NB4 (cell line): Measurements from ENCODE around the gene SENP2.

Experiments used
- DNase-seq: peaks from one replicate; pipeline ENCODE4 v3.0.0; 2010; ENCODE audit warnings: low read depth
- H3K4me3 ChIP-seq: one replicate; pipeline ENCODE4 v1.5.1; 2011; ENCODE audit warnings: mild to moderate bottlenecking, low read depth, low read length, moderate library complexity
- CTCF ChIP-seq: IDR thresholded peaks from one replicate; pipeline ENCODE4 v1.5.1; 2012; ENCODE audit warnings: low read depth, low read length
- MAX ChIP-seq: IDR thresholded peaks from 2 replicates; pipeline ENCODE4 v1.6.1; 2011; ENCODE audit warnings: low read depth, low read length
- MYC ChIP-seq: IDR thresholded peaks from 2 replicates; pipeline ENCODE4 v1.6.1; 2011; ENCODE audit warnings: low read depth, low read length
- POLR2A ChIP-seq: IDR thresholded peaks from 2 replicates; pipeline ENCODE4 v1.6.1; 2011; ENCODE audit warnings: mild to moderate bottlenecking; ENCODE audit not compliant: insufficient read length; ENCODE audit errors: extremely low read depth

Gene SENP2

GRCh38 chr3:185623939-185624665 lies 38.0 kb downstream of the SENP2 start:
- TF ChIP-seq POLR2A (no peak), MAX (no peak), CTCF (no peak), MYC (no peak)
- no peak overlapping the region for H3K4me3 ChIP-seq
- no peak for DNase-seq

GRCh38 chr3:185625784-185626183 lies 39.7 kb downstream of the SENP2 start:
- no peak overlapping the region for H3K4me3 ChIP-seq
- TF ChIP-seq CTCF = no peak
- no peak for TF ChIP-seq POLR2A
- TF ChIP-seq MYC = no peak
- no peak for TF ChIP-seq MAX
- DNase-seq = no peak

- no peak overlapping the region for H3K4me3 ChIP-seq
- no peak for DNase-seq
- TF ChIP-seq MYC (no peak), CTCF (no peak), MAX (no peak), POLR2A (no peak)
Measured at GRCh38 chr3:185629554-185630181, 43.6 kb downstream of the SENP2 start.

- TF ChIP-seq CTCF (no peak), MAX (no peak), POLR2A (no peak), MYC (no peak)
- H3K4me3 ChIP-seq = no peak overlapping the region
- DNase-seq = no peak
Measured at GRCh38 chr3:185630182-185630622, 44.1 kb downstream of the SENP2 start.

- TF ChIP-seq MYC = no peak
- no peak for TF ChIP-seq MAX
- no peak for TF ChIP-seq CTCF
- TF ChIP-seq POLR2A = no peak
- no peak overlapping the region for H3K4me3 ChIP-seq
- no peak for DNase-seq
Measured at GRCh38 chr3:185631108-185631507, 45.0 kb downstream of the SENP2 start.
